Measurements from ENCODE around the gene ZNF14.

- TF ChIP-seq POLR2A (IDR thresholded peaks at IDR 0.05; ENCODE audit: low read depth, low read length) (no peak), FOS (IDR thresholded peaks at IDR 0.05; ENCODE audit: low read depth, low read length) (no peak), CTCF (conservative IDR thresholded peaks at IDR 0.05; ENCODE audit: low read depth, low read length) (no peak), CEBPB (IDR thresholded peaks at IDR 0.05; ENCODE audit: low read depth, low read length) (no peak)
Observed at GRCh38 chr19:19777692-19778091, 44.8 kb upstream of the ZNF14 start.
